ENCODE measurements around the gene CGB3.

CGB3 gene

DNA sequence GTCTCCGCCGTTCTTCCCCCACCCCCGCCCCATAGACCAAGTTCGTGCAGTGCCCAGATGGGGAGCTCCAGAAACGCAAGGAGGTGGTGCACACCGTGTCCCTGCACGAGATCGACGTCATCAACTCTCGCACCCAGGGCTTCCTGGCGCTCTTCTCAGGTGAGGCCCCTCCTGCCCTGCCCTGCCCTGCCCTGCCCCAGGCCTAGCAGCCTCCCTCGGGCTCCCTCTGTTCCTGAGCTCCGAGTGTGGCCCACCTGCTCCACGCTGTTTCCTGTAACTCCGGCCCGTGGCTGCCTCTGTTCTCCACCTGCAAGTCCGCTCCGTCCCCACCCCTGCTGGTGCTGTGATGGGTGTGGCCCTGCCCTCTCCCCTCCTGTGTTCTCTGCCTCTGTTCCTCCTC, 13.7 kb downstream of the CGB3 start:
- no peak overlapping the region for H3K4me2 ChIP-seq (ENCODE audit: low read length, poor library complexity, severe bottlenecking)
- no peak overlapping the region for H2BK120ac ChIP-seq (ENCODE audit: low read depth, low read length)
- H3K27me3 ChIP-seq (ENCODE audit: control insufficient read depth in 1 of 2, insufficient read depth in 1 of 2, low read length in 2 of 2): no peaks in the 10 kb centered on the region
- H3K9me3 ChIP-seq (ENCODE audit: control insufficient read depth, low read length): no peaks in the 10 kb centered on the region
- no peak overlapping the region for H2BK5ac ChIP-seq (ENCODE audit: low read depth, low read length, poor library complexity, severe bottlenecking)
- H2AK5ac ChIP-seq (ENCODE audit: low read length, severe bottlenecking): no peak overlapping the region
- H3K9ac ChIP-seq (ENCODE audit: low read length): no peak overlapping the region
- no peak overlapping the region for H4K8ac ChIP-seq (ENCODE audit: low read length)
- no peak for DNase-seq
- H3K14ac ChIP-seq (ENCODE audit: low read length in 2 of 2): no peak overlapping the region
- no peak overlapping the region for H3K18ac ChIP-seq (ENCODE audit: low read depth in 1 of 2, low read length in 2 of 2)
- no peak overlapping the region for H3K27ac ChIP-seq (ENCODE audit: low read length, poor library complexity, severe bottlenecking)
- no peak overlapping the region for H3K23ac ChIP-seq (ENCODE audit: low read length in 2 of 2)
- no peak overlapping the region for H2BK15ac ChIP-seq (ENCODE audit: low read depth, poor library complexity, severe bottlenecking)
- H2BK12ac ChIP-seq (ENCODE audit: low read length in 2 of 2): no peak overlapping the region
- H2AFZ ChIP-seq (ENCODE audit: low read depth, low read length): no peak overlapping the region
- no peaks in the 10 kb centered on the region for H3K4me1 ChIP-seq (ENCODE audit: control insufficient read depth, insufficient read depth, low read depth, low read length)
- no peak overlapping the region for H3K4me3 ChIP-seq (ENCODE audit: insufficient read depth in 1 of 2, low read depth in 1 of 2, low read length in 2 of 2)
- H3K36me3 ChIP-seq (ENCODE audit: control insufficient read depth in 1 of 2, insufficient read depth in 2 of 2, low read depth in 1 of 2, low read length in 2 of 2): peaks cover 69 to 73% of the 10 kb centered on the region in 2 experiments
- WGBS: 92% methylated on average over 18 of the region's 18 CpGs
- H4K91ac ChIP-seq (ENCODE audit: low read length): no peak overlapping the region
- peaks cover 6% of the 10 kb centered on the region for H3K79me1 ChIP-seq (replicated peaks; ENCODE audit: low read length, poor library complexity, severe bottlenecking)
- H3K4ac ChIP-seq (ENCODE audit: low read depth in 1 of 2, low read length in 2 of 2): no peak overlapping the region

DNA sequence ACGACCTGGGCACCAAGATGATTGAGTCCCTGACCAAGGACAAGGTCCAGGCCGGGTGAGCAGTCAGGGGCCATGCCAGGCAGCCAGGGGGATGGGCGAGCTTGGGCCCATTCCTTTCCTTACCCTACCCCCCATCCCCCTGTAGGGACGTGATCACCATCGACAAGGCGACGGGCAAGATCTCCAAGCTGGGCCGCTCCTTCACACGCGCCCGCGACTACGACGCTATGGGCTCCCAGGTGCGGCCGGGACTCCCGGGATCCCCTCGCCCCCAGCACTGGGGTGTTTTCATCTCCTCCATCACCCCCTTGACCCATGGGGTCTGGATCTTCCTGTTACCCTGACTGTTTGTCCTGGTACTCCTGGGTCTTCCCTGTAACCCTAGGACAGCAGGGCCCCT, 14.3 kb downstream of the CGB3 start:
- no peak overlapping the region for H3K4me3 ChIP-seq (ENCODE audit: insufficient read depth in 1 of 2, low read depth in 1 of 2, low read length in 2 of 2)
- 96% methylated on average over 18 of the region's 18 CpGs for WGBS
- H3K14ac ChIP-seq (ENCODE audit: low read length in 2 of 2): no peak overlapping the region
- no peak overlapping the region for H3K18ac ChIP-seq (ENCODE audit: low read depth in 1 of 2, low read length in 2 of 2)
- no peak overlapping the region for H3K27ac ChIP-seq (ENCODE audit: low read length, poor library complexity, severe bottlenecking)
- H2BK15ac ChIP-seq (ENCODE audit: low read depth, poor library complexity, severe bottlenecking): no peak overlapping the region
- H3K9ac ChIP-seq (ENCODE audit: low read length): no peak overlapping the region
- H3K4ac ChIP-seq (ENCODE audit: low read depth in 1 of 2, low read length in 2 of 2): no peak overlapping the region
- no peaks in the 10 kb centered on the region for H3K9me3 ChIP-seq (ENCODE audit: control insufficient read depth, low read length)
- H3K79me1 ChIP-seq (replicated peaks; ENCODE audit: low read length, poor library complexity, severe bottlenecking): peaks cover 6% of the 10 kb centered on the region
- no peak overlapping the region for H2BK120ac ChIP-seq (ENCODE audit: low read depth, low read length)
- no peak overlapping the region for H4K91ac ChIP-seq (ENCODE audit: low read length)
- peaks cover 69 to 73% of the 10 kb centered on the region in 2 experiments for H3K36me3 ChIP-seq (ENCODE audit: control insufficient read depth in 1 of 2, insufficient read depth in 2 of 2, low read depth in 1 of 2, low read length in 2 of 2)
- no peak overlapping the region for H2BK12ac ChIP-seq (ENCODE audit: low read length in 2 of 2)
- H2AK5ac ChIP-seq (ENCODE audit: low read length, severe bottlenecking): no peak overlapping the region
- H3K27me3 ChIP-seq (ENCODE audit: control insufficient read depth in 1 of 2, insufficient read depth in 1 of 2, low read length in 2 of 2): no peaks in the 10 kb centered on the region
- H2BK5ac ChIP-seq (ENCODE audit: low read depth, low read length, poor library complexity, severe bottlenecking): no peak overlapping the region
- DNase-seq: no peak
- H2AFZ ChIP-seq (ENCODE audit: low read depth, low read length): no peak overlapping the region
- no peak overlapping the region for H4K8ac ChIP-seq (ENCODE audit: low read length)
- no peak overlapping the region for H3K23ac ChIP-seq (ENCODE audit: low read length in 2 of 2)
- no peak overlapping the region for H3K4me2 ChIP-seq (ENCODE audit: low read length, poor library complexity, severe bottlenecking)
- no peaks in the 10 kb centered on the region for H3K4me1 ChIP-seq (ENCODE audit: control insufficient read depth, insufficient read depth, low read depth, low read length)

DNA sequence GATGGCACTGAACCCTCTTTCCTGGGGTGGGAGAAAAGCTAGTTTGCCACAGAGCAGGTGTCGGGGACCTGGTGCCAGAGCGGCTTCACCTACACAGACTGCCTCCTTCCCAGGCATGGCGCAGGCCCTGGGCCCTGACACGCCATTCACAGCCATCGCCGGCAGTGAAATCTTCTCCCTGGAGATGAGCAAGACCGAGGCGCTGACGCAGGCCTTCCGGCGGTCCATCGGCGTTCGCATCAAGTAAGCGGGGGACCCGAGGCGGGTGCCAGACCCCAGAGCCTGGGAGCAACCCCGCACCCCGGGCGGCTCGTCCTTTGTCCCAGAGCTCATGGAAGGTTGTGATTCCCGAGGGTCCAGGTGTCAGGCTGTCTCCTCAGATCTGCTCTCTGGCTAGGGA, 17.2 kb downstream of the CGB3 start:
- H3K14ac ChIP-seq (ENCODE audit: low read length in 2 of 2): no peak overlapping the region
- H3K79me1 ChIP-seq (replicated peaks; ENCODE audit: low read length, poor library complexity, severe bottlenecking): peaks cover 13% of the 10 kb centered on the region
- peaks cover 66 to 76% of the 10 kb centered on the region in 2 experiments for H3K36me3 ChIP-seq (ENCODE audit: control insufficient read depth in 1 of 2, insufficient read depth in 2 of 2, low read depth in 1 of 2, low read length in 2 of 2)
- H2BK15ac ChIP-seq (ENCODE audit: low read depth, poor library complexity, severe bottlenecking): no peak overlapping the region
- H3K9me3 ChIP-seq (ENCODE audit: control insufficient read depth, low read length): no peaks in the 10 kb centered on the region
- H3K4ac ChIP-seq (ENCODE audit: low read depth in 1 of 2, low read length in 2 of 2): no peak overlapping the region
- no peak overlapping the region for H2AFZ ChIP-seq (ENCODE audit: low read depth, low read length)
- H4K8ac ChIP-seq (ENCODE audit: low read length): no peak overlapping the region
- 98% methylated on average over 22 of the region's 22 CpGs for WGBS
- H2BK5ac ChIP-seq (ENCODE audit: low read depth, low read length, poor library complexity, severe bottlenecking): no peak overlapping the region
- no peak overlapping the region for H3K9ac ChIP-seq (ENCODE audit: low read length)
- H3K27me3 ChIP-seq (ENCODE audit: control insufficient read depth in 1 of 2, insufficient read depth in 1 of 2, low read length in 2 of 2): no peaks in the 10 kb centered on the region
- H3K4me2 ChIP-seq (ENCODE audit: low read length, poor library complexity, severe bottlenecking): no peak overlapping the region
- H3K4me3 ChIP-seq (ENCODE audit: insufficient read depth in 1 of 2, low read depth in 1 of 2, low read length in 2 of 2): no peak overlapping the region
- H4K91ac ChIP-seq (ENCODE audit: low read length): no peak overlapping the region
- H3K23ac ChIP-seq (ENCODE audit: low read length in 2 of 2): no peak overlapping the region
- no peak for DNase-seq
- no peak overlapping the region for H2BK12ac ChIP-seq (ENCODE audit: low read length in 2 of 2)
- no peak overlapping the region for H2BK120ac ChIP-seq (ENCODE audit: low read depth, low read length)
- H2AK5ac ChIP-seq (ENCODE audit: low read length, severe bottlenecking): no peak overlapping the region
- no peaks in the 10 kb centered on the region for H3K4me1 ChIP-seq (ENCODE audit: control insufficient read depth, insufficient read depth, low read depth, low read length)
- no peak overlapping the region for H3K27ac ChIP-seq (ENCODE audit: low read length, poor library complexity, severe bottlenecking)
- no peak overlapping the region for H3K18ac ChIP-seq (ENCODE audit: low read depth in 1 of 2, low read length in 2 of 2)

DNA sequence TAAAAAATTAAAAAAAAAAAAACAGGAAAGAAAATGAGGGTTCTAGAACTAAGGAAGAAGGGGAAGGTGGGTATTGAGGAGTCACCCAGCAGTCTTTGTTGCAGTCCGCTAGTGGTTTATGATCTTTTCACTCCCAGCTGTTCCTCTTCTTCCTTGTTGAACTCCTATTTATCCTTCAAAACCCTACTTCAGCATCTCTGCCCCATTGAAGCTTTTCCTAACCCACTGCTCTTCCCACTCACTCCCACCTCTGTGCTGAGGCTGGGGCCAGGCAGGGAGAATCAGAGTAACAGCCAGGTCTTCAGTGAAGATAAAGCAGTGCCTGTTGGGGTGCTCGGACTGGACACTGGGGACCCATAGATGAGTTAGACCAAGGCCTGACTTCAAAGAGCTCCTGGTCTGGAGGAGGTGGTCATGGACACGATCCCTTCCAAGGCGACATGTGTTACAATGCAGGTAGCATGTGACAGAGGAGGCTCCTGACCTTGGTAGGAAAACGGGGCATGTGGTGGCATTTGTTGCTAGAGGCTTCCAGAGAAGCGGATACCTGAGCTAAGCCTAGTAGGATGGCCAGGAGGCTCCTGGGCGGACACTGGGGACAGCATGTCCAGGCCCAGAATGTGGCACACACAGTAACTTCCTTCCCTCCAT, 19.0 kb downstream of the CGB3 start:
- Histone ChIP-seq H4K91ac (ENCODE audit: low read length) (no peak overlapping the region), H3K9ac (ENCODE audit: low read length) (no peak overlapping the region), H2AK5ac (ENCODE audit: low read length, severe bottlenecking) (no peak overlapping the region), H3K4me1 (ENCODE audit: control insufficient read depth, insufficient read depth, low read depth, low read length) (no peaks in the 10 kb centered on the region), H2BK120ac (ENCODE audit: low read depth, low read length) (no peak overlapping the region), H3K27ac (ENCODE audit: low read length, poor library complexity, severe bottlenecking) (no peak overlapping the region), H3K23ac (ENCODE audit: low read length in 2 of 2) (no peak overlapping the region), H2BK5ac (ENCODE audit: low read depth, low read length, poor library complexity, severe bottlenecking) (no peak overlapping the region), H4K8ac (ENCODE audit: low read length) (no peak overlapping the region), H3K4ac (ENCODE audit: low read depth in 1 of 2, low read length in 2 of 2) (no peak overlapping the region), H3K4me3 (ENCODE audit: insufficient read depth in 1 of 2, low read depth in 1 of 2, low read length in 2 of 2) (no peak overlapping the region), H2BK12ac (ENCODE audit: low read length in 2 of 2) (no peak overlapping the region), H3K4me2 (ENCODE audit: low read length, poor library complexity, severe bottlenecking) (no peak overlapping the region), H3K14ac (ENCODE audit: low read length in 2 of 2) (no peak overlapping the region), H3K79me1 (replicated peaks; ENCODE audit: low read length, poor library complexity, severe bottlenecking) (peaks cover 17% of the 10 kb centered on the region), H3K9me3 (ENCODE audit: control insufficient read depth, low read length) (no peaks in the 10 kb centered on the region), H2AFZ (ENCODE audit: low read depth, low read length) (no peak overlapping the region), H3K18ac (ENCODE audit: low read depth in 1 of 2, low read length in 2 of 2) (no peak overlapping the region), H2BK15ac (ENCODE audit: low read depth, poor library complexity, severe bottlenecking) (no peak overlapping the region), H3K36me3 (ENCODE audit: control insufficient read depth in 1 of 2, insufficient read depth in 2 of 2, low read depth in 1 of 2, low read length in 2 of 2) (peaks cover 48 to 59% of the 10 kb centered on the region in 2 experiments), H3K27me3 (ENCODE audit: control insufficient read depth in 1 of 2, insufficient read depth in 1 of 2, low read length in 2 of 2) (no peaks in the 10 kb centered on the region)
- DNase-seq: no peak
- WGBS: 94% methylated on average over 6 of the region's 7 CpGs
